ENCODE data around the gene HPGDS.
A peak's percentile ranks its signal among the peaks of the same experiment; 100 is the strongest.
"Not testable (repeated sequence)": the region's sequence is repeated elsewhere in the genome, so short reads cannot be mapped to it uniquely, and the experiment has no call there.

HPGDS gene

DNA sequence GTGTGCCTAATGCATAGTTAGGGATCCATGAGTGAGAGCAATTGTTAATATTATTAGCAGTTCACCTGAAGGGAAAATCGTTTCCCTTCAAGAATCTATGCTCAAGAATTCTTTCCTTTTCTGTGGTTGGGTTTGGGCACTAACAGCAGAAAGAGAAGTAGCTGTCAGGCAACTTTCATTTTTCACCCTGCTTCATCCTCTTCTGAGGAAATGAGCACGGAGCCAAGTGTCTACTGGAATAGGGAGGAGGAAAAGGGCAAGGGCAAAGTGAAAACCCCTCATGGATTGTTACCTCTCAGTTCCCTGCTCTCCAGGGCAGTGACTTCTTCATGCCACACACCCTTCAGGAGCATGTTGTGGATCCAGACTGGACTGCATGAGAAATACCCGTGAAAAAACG is 2.6 kb upstream of the HPGDS start:
- Histone ChIP-seq H3K79me2 (ENCODE audit: control insufficient read depth, insufficient read depth, low read length, unreplicated experiment) (no peaks in the 10 kb centered on the region), H3K4me1 (ENCODE audit: control insufficient read depth, insufficient read depth, low read length, unreplicated experiment) (peaks cover 14% of the 10 kb centered on the region), H3K36me3 (ENCODE audit: insufficient read depth, low read length) (no peaks in the 10 kb centered on the region), H3K4me3 (ENCODE audit: low read depth, low read length) (no peak overlapping the region), H3K27me3 (ENCODE audit: insufficient read depth, low read length) (no peaks in the 10 kb centered on the region), H3K27ac (ENCODE audit: low read depth, low read length) (no peak overlapping the region), H2AFZ (ENCODE audit: low read length, unreplicated experiment) (no peak overlapping the region)

DNA sequence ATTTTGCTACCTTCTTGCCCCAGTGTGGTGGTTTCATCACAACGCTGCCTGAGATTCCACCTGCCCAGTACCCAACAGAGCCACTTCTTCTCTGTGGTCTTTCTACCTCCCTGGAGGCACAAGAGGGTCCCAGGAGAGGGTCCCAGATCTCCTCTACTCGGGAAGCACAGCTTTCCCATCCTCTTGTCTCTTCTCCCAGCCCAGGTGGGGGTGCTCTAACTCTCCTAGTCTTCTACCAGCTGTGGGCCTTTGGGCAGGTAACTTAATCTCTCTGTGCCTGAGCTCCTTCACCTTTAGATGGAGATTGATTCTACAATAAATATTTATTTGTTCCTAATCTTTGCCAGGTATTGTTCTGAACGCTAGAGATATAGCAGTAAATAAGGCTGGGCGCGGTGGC is 1.8 kb upstream of the HPGDS start:
- Histone ChIP-seq H3K4me3 (ENCODE audit: low read depth, low read length) (no peak overlapping the region), H3K79me2 (ENCODE audit: control insufficient read depth, insufficient read depth, low read length, unreplicated experiment) (no peaks in the 10 kb centered on the region), H2AFZ (ENCODE audit: low read length, unreplicated experiment) (no peak overlapping the region), H3K4me1 (ENCODE audit: control insufficient read depth, insufficient read depth, low read length, unreplicated experiment) (peaks cover 14% of the 10 kb centered on the region), H3K27me3 (ENCODE audit: insufficient read depth, low read length) (no peaks in the 10 kb centered on the region), H3K36me3 (ENCODE audit: insufficient read depth, low read length) (no peaks in the 10 kb centered on the region), H3K27ac (ENCODE audit: low read depth, low read length) (no peak overlapping the region)

DNA sequence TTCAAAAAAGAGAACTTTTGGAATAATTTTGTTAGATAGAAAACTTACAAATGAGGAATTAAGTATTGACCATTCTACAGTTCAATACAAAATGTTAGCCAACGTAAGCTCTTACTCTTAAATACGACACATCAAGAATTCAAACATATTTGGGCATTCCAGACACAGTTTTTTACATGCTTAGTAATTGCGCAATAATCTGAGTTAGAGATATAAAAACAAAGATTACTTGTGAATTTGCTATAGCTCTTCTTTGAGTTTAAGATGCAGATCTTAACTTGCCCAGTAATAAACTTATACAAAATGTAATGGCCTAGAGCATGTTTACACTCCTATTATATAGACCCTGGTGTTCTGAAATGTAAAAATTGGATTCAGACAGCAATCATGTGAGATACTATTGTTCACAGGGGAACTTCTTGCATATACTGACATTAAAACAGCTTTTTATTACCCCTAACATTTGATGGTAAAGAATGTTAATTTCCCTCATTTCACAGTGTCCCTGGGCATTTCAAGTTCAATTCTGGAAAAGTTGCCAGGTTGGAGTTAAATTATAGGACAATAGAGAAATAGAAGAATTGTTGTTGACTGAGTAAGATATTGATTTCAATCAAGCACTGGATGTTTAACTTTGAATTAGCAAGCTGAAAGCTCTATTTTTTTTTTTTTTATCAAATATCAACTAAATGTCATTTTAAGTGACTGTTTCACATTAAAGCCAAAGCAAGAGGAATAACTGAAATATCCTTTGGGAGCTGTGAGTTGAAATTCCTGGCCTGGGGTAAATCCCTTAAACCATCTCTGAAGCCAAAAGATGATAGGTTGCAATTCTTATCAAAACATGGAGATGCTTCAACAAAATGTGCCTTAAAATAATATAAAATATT is 910 bp downstream of the HPGDS start:
- Histone ChIP-seq H3K27ac (ENCODE audit: low read depth, low read length) (no peak overlapping the region), H3K36me3 (ENCODE audit: insufficient read depth, low read length) (no peaks in the 10 kb centered on the region), H3K4me3 (ENCODE audit: low read depth, low read length) (no peak overlapping the region), H2AFZ (ENCODE audit: low read length, unreplicated experiment) (no peak overlapping the region), H3K79me2 (ENCODE audit: control insufficient read depth, insufficient read depth, low read length, unreplicated experiment) (no peaks in the 10 kb centered on the region), H3K27me3 (ENCODE audit: insufficient read depth, low read length) (no peaks in the 10 kb centered on the region), H3K4me1 (ENCODE audit: control insufficient read depth, insufficient read depth, low read length, unreplicated experiment) (peaks cover 7% of the 10 kb centered on the region)

DNA sequence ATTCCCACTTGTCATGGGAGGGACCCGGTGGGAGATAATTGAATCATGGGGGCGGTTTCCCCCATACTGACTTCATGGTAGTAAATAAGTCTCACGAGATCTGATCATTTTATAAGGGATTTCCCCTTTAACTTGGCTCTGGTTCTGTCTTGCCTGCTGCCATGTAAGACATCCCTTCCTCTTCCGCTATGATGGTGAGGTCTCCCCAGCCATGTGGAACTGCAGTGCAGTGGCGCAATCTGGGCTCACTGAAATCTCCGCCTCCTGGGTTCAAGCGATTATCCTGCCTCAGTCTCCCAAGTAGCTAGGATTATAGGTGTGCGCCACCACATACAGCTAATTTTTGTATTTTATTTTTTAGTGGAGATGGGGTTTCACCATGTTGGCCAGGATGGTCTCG is 2.9 kb downstream of the HPGDS start:
- Histone ChIP-seq H3K4me1 (ENCODE audit: control insufficient read depth, insufficient read depth, low read length, unreplicated experiment) (peaks cover 7% of the 10 kb centered on the region), H3K4me3 (ENCODE audit: low read depth, low read length) (no peak overlapping the region), H3K27ac (ENCODE audit: low read depth, low read length) (no peak overlapping the region), H3K36me3 (ENCODE audit: insufficient read depth, low read length) (no peaks in the 10 kb centered on the region), H2AFZ (ENCODE audit: low read length, unreplicated experiment) (no peak overlapping the region), H3K79me2 (ENCODE audit: control insufficient read depth, insufficient read depth, low read length, unreplicated experiment) (no peaks in the 10 kb centered on the region), H3K27me3 (ENCODE audit: insufficient read depth, low read length) (no peaks in the 10 kb centered on the region)

DNA sequence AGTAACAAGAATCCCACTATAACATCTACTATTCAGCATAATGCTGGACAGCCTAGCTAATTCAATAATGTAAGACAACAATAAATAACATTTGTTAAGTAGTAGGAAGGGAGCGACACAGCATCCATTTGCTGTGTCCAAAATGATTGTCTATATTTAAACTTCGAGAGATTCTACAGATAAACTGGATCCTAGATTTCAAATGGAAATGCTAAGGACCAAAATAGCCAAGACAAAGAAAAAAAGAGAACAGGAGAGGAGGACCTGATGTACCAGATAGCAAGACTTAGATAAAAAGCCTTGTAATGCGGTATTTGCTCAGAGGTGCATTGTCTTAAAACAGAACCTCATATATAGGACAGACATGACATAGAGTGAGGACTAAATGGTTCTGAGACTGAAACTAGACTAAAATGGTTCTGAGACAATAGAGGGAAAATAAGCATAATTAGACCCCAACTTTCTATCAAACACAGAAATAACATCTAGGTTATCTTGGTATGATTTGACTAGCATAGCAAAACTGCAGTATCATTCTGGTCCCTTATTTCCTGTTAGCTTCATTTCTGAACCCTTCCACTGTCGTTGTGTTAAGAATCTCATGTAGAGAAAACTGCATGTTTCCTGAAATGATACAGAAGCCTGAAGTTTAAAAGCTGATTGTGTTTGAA is 3.8 kb downstream of the HPGDS start:
- H3K79me2 ChIP-seq (ENCODE audit: control insufficient read depth, insufficient read depth, low read length, unreplicated experiment) = no peaks in the 10 kb centered on the region
- H3K36me3 ChIP-seq (ENCODE audit: insufficient read depth, low read length) = no peaks in the 10 kb centered on the region
- H2AFZ ChIP-seq (ENCODE audit: low read length, unreplicated experiment) = peak overlapping the region; percentile 13
- no peaks in the 10 kb centered on the region for H3K27me3 ChIP-seq (ENCODE audit: insufficient read depth, low read length)
- H3K4me3 ChIP-seq (ENCODE audit: low read depth, low read length) = no peak overlapping the region
- peaks cover 7% of the 10 kb centered on the region for H3K4me1 ChIP-seq (ENCODE audit: control insufficient read depth, insufficient read depth, low read length, unreplicated experiment)
- H3K27ac ChIP-seq (ENCODE audit: low read depth, low read length) = no peak overlapping the region

DNA sequence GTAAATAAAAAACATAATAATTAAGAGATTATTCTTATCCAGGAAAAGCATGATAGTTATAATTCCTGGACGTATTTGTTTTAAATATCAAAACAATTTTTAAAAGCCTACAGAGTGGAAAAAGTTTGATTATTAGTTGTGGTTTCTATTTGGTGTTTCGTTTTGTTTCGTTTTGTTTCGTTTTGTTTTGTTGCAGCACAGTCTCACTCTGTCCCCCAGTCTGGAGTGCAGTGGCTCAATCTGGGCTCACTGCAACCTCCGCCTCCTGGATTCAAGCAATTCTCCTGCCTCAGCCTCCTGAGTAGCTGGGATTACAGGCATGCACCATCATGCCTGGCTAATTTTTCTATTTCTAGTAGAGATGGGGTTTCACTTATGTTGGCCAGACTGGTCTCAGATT is 5.8 kb downstream of the HPGDS start:
- not testable (repeated sequence) for H3K27ac ChIP-seq (ENCODE audit: low read depth, low read length); H3K4me1 ChIP-seq (ENCODE audit: control insufficient read depth, insufficient read depth, low read length, unreplicated experiment); H3K36me3 ChIP-seq (ENCODE audit: insufficient read depth, low read length); H3K27me3 ChIP-seq (ENCODE audit: insufficient read depth, low read length); H2AFZ ChIP-seq (ENCODE audit: low read length, unreplicated experiment); H3K79me2 ChIP-seq (ENCODE audit: control insufficient read depth, insufficient read depth, low read length, unreplicated experiment); H3K4me3 ChIP-seq (ENCODE audit: low read depth, low read length)

DNA sequence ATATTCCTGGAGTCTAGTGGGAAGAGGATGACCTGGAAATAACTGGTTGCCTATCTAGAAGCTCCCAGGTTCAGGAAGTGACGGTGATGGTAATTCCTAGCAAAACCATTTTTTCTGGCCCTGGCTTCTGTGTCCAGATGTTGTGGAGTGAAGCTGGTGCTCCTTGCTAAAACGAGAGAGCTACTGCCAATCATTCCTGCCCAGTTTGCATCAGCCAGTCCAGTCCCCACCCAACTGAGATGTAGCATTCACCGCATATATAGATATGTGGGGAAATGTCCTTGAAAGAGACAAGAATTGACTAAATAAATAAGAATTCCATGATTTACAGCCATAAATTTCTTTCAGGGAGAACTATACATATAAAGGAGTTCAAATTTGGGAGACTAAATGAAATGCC is 6.3 kb downstream of the HPGDS start:
- Histone ChIP-seq H3K27ac (ENCODE audit: low read depth, low read length) (no peak overlapping the region), H2AFZ (ENCODE audit: low read length, unreplicated experiment) (no peak overlapping the region), H3K79me2 (ENCODE audit: control insufficient read depth, insufficient read depth, low read length, unreplicated experiment) (no peaks in the 10 kb centered on the region), H3K4me1 (ENCODE audit: control insufficient read depth, insufficient read depth, low read length, unreplicated experiment) (peaks cover 2% of the 10 kb centered on the region), H3K27me3 (ENCODE audit: insufficient read depth, low read length) (no peaks in the 10 kb centered on the region), H3K4me3 (ENCODE audit: low read depth, low read length) (no peak overlapping the region), H3K36me3 (ENCODE audit: insufficient read depth, low read length) (no peaks in the 10 kb centered on the region)

DNA sequence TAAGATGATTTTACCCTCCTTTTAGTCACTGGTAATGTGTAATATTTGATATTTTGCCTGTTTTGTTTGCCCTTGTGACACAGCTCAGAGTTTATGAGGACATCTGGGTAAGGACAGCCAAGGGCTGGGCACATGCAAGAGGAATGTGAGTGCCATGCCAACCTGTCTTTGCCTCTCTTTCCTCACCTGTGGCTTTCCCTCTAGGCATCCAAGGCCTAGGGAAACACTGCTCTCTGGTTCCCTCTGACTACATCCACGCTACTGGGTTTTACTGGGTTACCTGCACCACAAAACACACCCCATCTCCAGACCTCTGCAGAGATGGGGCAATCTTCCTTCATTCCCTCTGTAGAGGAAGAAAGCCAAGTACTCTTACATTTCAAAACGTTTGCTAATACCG is 7.7 kb downstream of the HPGDS start:
- Histone ChIP-seq H3K36me3 (ENCODE audit: insufficient read depth, low read length) (no peaks in the 10 kb centered on the region), H3K27ac (ENCODE audit: low read depth, low read length) (no peak overlapping the region), H3K4me1 (ENCODE audit: control insufficient read depth, insufficient read depth, low read length, unreplicated experiment) (no peaks in the 10 kb centered on the region), H3K4me3 (ENCODE audit: low read depth, low read length) (no peak overlapping the region), H3K27me3 (ENCODE audit: insufficient read depth, low read length) (no peaks in the 10 kb centered on the region), H3K79me2 (ENCODE audit: control insufficient read depth, insufficient read depth, low read length, unreplicated experiment) (no peaks in the 10 kb centered on the region), H2AFZ (ENCODE audit: low read length, unreplicated experiment) (no peak overlapping the region)

DNA sequence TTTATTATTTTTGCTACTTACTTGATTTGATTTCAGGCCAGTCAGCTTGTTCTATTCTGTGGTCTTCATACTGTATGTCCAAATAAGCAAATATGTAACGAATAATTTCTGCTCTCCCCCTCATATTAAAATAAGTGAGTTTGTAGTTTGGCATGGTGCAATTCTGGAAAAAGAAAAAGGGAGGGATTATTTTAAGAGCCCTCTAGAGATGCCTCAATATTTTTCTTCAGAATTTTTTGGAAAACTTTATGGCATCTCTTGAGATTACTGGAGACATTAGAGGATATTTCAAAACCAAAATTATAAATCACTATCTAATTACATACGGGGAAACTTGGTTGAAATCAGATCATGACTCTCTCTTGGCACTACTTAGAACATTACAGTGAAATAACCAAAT is 8.2 kb downstream of the HPGDS start:
- Histone ChIP-seq H3K27ac (ENCODE audit: low read depth, low read length) (no peak overlapping the region), H2AFZ (ENCODE audit: low read length, unreplicated experiment) (no peak overlapping the region), H3K36me3 (ENCODE audit: insufficient read depth, low read length) (no peaks in the 10 kb centered on the region), H3K4me3 (ENCODE audit: low read depth, low read length) (no peak overlapping the region), H3K79me2 (ENCODE audit: control insufficient read depth, insufficient read depth, low read length, unreplicated experiment) (no peaks in the 10 kb centered on the region), H3K4me1 (ENCODE audit: control insufficient read depth, insufficient read depth, low read length, unreplicated experiment) (no peaks in the 10 kb centered on the region), H3K27me3 (ENCODE audit: insufficient read depth, low read length) (no peaks in the 10 kb centered on the region)

DNA sequence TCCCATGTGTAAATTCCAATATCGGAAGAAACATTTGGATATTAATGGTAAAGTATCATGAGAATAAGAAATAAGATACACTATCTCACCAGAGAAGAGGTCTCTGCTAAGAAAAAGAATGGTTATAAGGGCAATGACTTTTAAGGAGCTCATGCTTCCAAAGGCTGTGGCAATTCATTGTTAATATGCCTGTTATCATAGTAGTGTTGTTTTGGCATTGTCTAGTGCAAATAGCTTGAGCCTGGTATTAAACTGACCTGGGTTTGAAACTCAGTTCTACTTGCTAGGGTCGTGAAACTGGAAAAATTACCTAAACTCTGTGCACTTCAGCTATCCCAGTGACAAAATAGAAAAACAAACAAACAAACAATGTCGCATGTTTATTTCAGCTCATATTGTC is 8.8 kb downstream of the HPGDS start:
- Histone ChIP-seq H3K79me2 (ENCODE audit: control insufficient read depth, insufficient read depth, low read length, unreplicated experiment) (no peaks in the 10 kb centered on the region), H3K4me1 (ENCODE audit: control insufficient read depth, insufficient read depth, low read length, unreplicated experiment) (no peaks in the 10 kb centered on the region), H3K27me3 (ENCODE audit: insufficient read depth, low read length) (no peaks in the 10 kb centered on the region), H3K36me3 (ENCODE audit: insufficient read depth, low read length) (no peaks in the 10 kb centered on the region), H3K27ac (ENCODE audit: low read depth, low read length) (no peak overlapping the region), H3K4me3 (ENCODE audit: low read depth, low read length) (no peak overlapping the region), H2AFZ (ENCODE audit: low read length, unreplicated experiment) (no peak overlapping the region)

DNA sequence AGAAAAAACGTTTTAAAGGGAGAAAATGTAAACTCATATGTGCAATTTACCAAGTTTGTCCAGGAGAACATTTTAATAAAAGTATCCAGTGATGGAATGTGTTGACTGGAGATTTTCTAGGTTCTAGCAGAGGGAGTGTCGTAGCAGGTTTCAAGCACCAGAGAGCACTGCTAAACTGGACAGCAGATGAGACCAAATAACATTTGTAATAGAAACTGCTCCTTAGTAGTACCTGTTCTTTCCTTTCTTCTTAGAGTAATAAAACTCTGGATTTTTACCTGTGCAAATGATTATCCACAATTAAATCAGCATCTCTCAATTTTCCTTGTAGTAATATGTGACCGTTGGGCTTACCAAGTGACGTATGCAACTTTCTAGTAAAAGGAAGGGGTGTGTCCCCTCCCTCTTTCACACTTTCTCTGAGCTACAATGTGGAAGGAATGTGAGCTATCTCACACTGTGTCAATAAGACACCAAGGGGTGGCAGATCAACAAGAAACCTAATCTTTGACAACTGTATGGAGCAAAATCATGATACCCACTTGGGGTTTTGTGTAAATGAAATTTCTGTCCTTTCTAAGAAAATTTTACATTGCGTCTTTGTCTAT is 9.5 kb downstream of the HPGDS start:
- no peaks in the 10 kb centered on the region for H3K36me3 ChIP-seq (ENCODE audit: insufficient read depth, low read length)
- H3K27me3 ChIP-seq (ENCODE audit: insufficient read depth, low read length) = no peaks in the 10 kb centered on the region
- no peak overlapping the region for H3K27ac ChIP-seq (ENCODE audit: low read depth, low read length)
- no peaks in the 10 kb centered on the region for H3K4me1 ChIP-seq (ENCODE audit: control insufficient read depth, insufficient read depth, low read length, unreplicated experiment)
- no peaks in the 10 kb centered on the region for H3K79me2 ChIP-seq (ENCODE audit: control insufficient read depth, insufficient read depth, low read length, unreplicated experiment)
- no peak overlapping the region for H2AFZ ChIP-seq (ENCODE audit: low read length, unreplicated experiment)
- no peak overlapping the region for H3K4me3 ChIP-seq (ENCODE audit: low read depth, low read length)
